HepG2 (cell line): ENCODE measurements around the gene KAZALD1. TPM values are rescaled to one million over a fixed set of nuclear protein-coding genes. Genes with fewer than 3 reads are reported as not detected.

Experiments used
- BCL6 ChIP-seq: IDR thresholded peaks from 2 replicates; pipeline ENCODE4 v1.6.1; 2016; ENCODE audit warnings: missing genetic modification reagents, missing compliant biosample characterization
- BRF2 ChIP-seq: sonication (generic); formaldehyde crosslinking; IDR thresholded peaks from 2 replicates; pipeline ENCODE4 v1.8.1; 2022; ENCODE audit warnings: mild to moderate bottlenecking, missing genetic modification reagents
- CCAR2 ChIP-seq: fragments of 200-400 bp; formaldehyde crosslinking; optimal IDR thresholded peaks from 2 replicates; pipeline ENCODE3; 2018; ENCODE audit warnings: low read depth, mild to moderate bottlenecking, low read length, moderate library complexity
- ERF ChIP-seq: IDR thresholded peaks from 2 replicates; pipeline ENCODE4 v1.6.1; 2018; ENCODE audit warnings: missing biosample characterization, missing genetic modification reagents
- EZH2 ChIP-seq: conservative IDR thresholded peaks from 2 replicates; pipeline ENCODE4 v1.6.1; 2012; ENCODE audit warnings: mild to moderate bottlenecking, low read depth, low read length, moderate library complexity
- FIP1L1 ChIP-seq: fragments of 200-400 bp; formaldehyde crosslinking; IDR thresholded peaks from 2 replicates; pipeline ENCODE4 v1.6.1; 2018; ENCODE audit warnings: low read depth, mild to moderate bottlenecking, low read length, moderate library complexity, borderline replicate concordance; ENCODE audit not compliant: insufficient read depth
- HNRNPLL ChIP-seq: fragments of 200-400 bp; formaldehyde crosslinking; IDR thresholded peaks from 2 replicates; pipeline ENCODE4 v1.6.1; 2017; ENCODE audit warnings: mild to moderate bottlenecking, low read depth, low read length; ENCODE audit not compliant: poor library complexity, severe bottlenecking
- JUNB ChIP-seq: sonication (generic); formaldehyde crosslinking; IDR thresholded peaks from 2 replicates; pipeline ENCODE4 v1.8.0; 2022; ENCODE audit warnings: missing genetic modification reagents, mild to moderate bottlenecking, borderline replicate concordance
- KDM6A ChIP-seq: IDR thresholded peaks from 2 replicates; pipeline ENCODE4 v1.6.1; 2016; ENCODE audit warnings: low read depth
- MNT ChIP-seq: fragments of 450-650 bp; IDR thresholded peaks from 2 replicates; pipeline ENCODE4 v1.6.1; 2016
- MTF1 ChIP-seq: sonication (generic); formaldehyde crosslinking; IDR thresholded peaks from 2 replicates; pipeline ENCODE4 v1.5.0; 2020; ENCODE audit warnings: missing genetic modification reagents
- NFKBIZ ChIP-seq: IDR thresholded peaks from 2 replicates; pipeline ENCODE4 v1.6.1; 2018; ENCODE audit warnings: missing genetic modification reagents, missing compliant biosample characterization
- RAD21 ChIP-seq: fragments of 450-650 bp; formaldehyde crosslinking; IDR thresholded peaks from 2 replicates; pipeline ENCODE4 v1.5.0; 2020; ENCODE audit warnings: mild to moderate bottlenecking
- SNAPC2 ChIP-seq: sonication (generic); formaldehyde crosslinking; IDR thresholded peaks from 2 replicates; pipeline ENCODE4 v1.8.1; 2022; ENCODE audit warnings: mild to moderate bottlenecking, missing genetic modification reagents
- TAF15 ChIP-seq: fragments of 200-400 bp; formaldehyde crosslinking; IDR thresholded peaks from one replicate; pipeline ENCODE4 v1.6.1; 2018; ENCODE audit warnings: mild to moderate bottlenecking, low read depth, low read length; ENCODE audit not compliant: poor library complexity, severe bottlenecking
- ZBED4 ChIP-seq: sonication (generic); formaldehyde crosslinking; IDR thresholded peaks from 2 replicates; pipeline ENCODE4 v1.4.0; 2020; ENCODE audit warnings: missing genetic modification reagents, borderline replicate concordance
- ZBTB43 ChIP-seq: sonication (generic); formaldehyde crosslinking; conservative IDR thresholded peaks from 2 replicates; pipeline ENCODE4 v1.4.0; 2020; ENCODE audit warnings: missing genetic modification reagents
- ZNF260 ChIP-seq: sonication (generic); formaldehyde crosslinking; IDR thresholded peaks from 2 replicates; pipeline ENCODE4 v1.4.0; 2020; ENCODE audit warnings: missing genetic modification reagents, low read depth, mild to moderate bottlenecking, borderline replicate concordance
- ZNF296 ChIP-seq: sonication (generic); formaldehyde crosslinking; conservative IDR thresholded peaks from 2 replicates; pipeline ENCODE4 v1.5.0; 2020; ENCODE audit warnings: mild to moderate bottlenecking, missing genetic modification reagents
- ZNF343 ChIP-seq: sonication (generic); formaldehyde crosslinking; IDR thresholded peaks from 2 replicates; pipeline ENCODE4 v1.4.0; 2020; ENCODE audit warnings: mild to moderate bottlenecking, missing genetic modification reagents
- ZNF850 ChIP-seq: sonication (generic); formaldehyde crosslinking; conservative IDR thresholded peaks from 2 replicates; pipeline ENCODE4 v1.9.0; 2021; ENCODE audit warnings: mild to moderate bottlenecking, missing genetic modification reagents
- ZNF891 ChIP-seq: sonication (generic); formaldehyde crosslinking; IDR thresholded peaks from 2 replicates; pipeline ENCODE4 v1.5.0; 2020; ENCODE audit warnings: mild to moderate bottlenecking, missing genetic modification reagents
- polyA plus RNA-seq, 8 experiments: library from polyadenylated mRNA; depleted of rRNA in 3 of 8; stranded (reverse) in 7 of 8; unstranded in 1 of 8; fragments of >200 nt; fragmentation: Illumina TruSeq in 4 of 8; extraction: Trizol in 4 of 8; gene quantifications; 2 replicates each; pipeline versions ENCODE4 v1.2.1 to v1.2.3, GENCODE V29; 2011 to 2016; ENCODE audit warnings: low read depth in 4 of 8, missing spikeins in 1 of 8, mixed read lengths in 1 of 8; ENCODE audit not compliant: insufficient read depth in 1 of 8
- total RNA-seq, 5 experiments: library from RNA; depleted of rRNA; stranded (reverse); fragments of >200 nt; fragmentation: Illumina TruSeq; extraction: Trizol; gene quantifications; 2 replicates each; pipeline ENCODE4 v1.2.3, GENCODE V29; 2016; ENCODE audit warnings: low read depth in 1 of 5

Gene KAZALD1
- total and polyA plus RNA-seq, 2 of the 13 experiments (the other 11 are each of a cell fraction or from before 2014, with no cell fraction given) = 16.7 to 27.7 TPM

- 0 out of 2 replicates have a peak, but pooled peaks have one; percentile 10 for TF ChIP-seq ZBED4 (CRISPR knock-in tag)
- TF ChIP-seq TAF15 = no peak
- no peak for TF ChIP-seq ZNF260 (CRISPR knock-in tag)
- peak; percentile 50; the same call in 1 of the 2 replicates for TF ChIP-seq ERF (CRISPR knock-in tag)
- no peak for TF ChIP-seq NFKBIZ (CRISPR knock-in tag)
- TF ChIP-seq MNT = 0 out of 2 replicates have a peak, but pooled peaks have one; percentile 7
- TF ChIP-seq FIP1L1 = no peak
- TF ChIP-seq BRF2 (CRISPR knock-in tag) = no peak
- no peak for TF ChIP-seq JUNB (CRISPR knock-in tag)
- TF ChIP-seq ZNF850 (CRISPR knock-in tag) = no peak
- no peak for TF ChIP-seq HNRNPLL
- no peak for TF ChIP-seq KDM6A
- 0 out of 2 replicates have a peak, but pooled peaks have one; percentile 21 for TF ChIP-seq ZNF891 (CRISPR knock-in tag)
- TF ChIP-seq ZBTB43 (CRISPR knock-in tag) = no peak
- no peak for TF ChIP-seq EZH2
- no peak for TF ChIP-seq SNAPC2 (CRISPR knock-in tag)
- TF ChIP-seq ZNF296 (CRISPR knock-in tag) = no peak
- peak; percentile 74 for TF ChIP-seq CCAR2
- peak; percentile 77 for TF ChIP-seq RAD21 (CRISPR knock-in tag)
- TF ChIP-seq BCL6 (CRISPR knock-in tag) = no peak
- TF ChIP-seq ZNF343 = 0 out of 2 replicates have a peak, but pooled peaks have one; percentile 57
- TF ChIP-seq MTF1 (CRISPR knock-in tag) = no peak
Observed at GRCh38 chr10:101012525-101013364, 49.0 kb upstream of the KAZALD1 start (continued).
